Adrenal gland (tissue), 5 donors: ENCODE measurements around the gene GAS2.

Experiments
- CTCF ChIP-seq, 6 experiments: fragments of 450-650 bp in 4 of 6; fragments of 200-600 bp in 2 of 6; sonication (generic) in 1 of 6; IDR thresholded peaks; 1 replicate in 5 of 6; 2 replicates in 1 of 6; pipeline versions ENCODE4 v1.5.1 to v1.8.0; 2016 to 2021; ENCODE audit warnings: antibody characterized with exemption in 6 of 6, mild to moderate bottlenecking in 2 of 6, moderate library complexity in 1 of 6
- POLR2A ChIP-seq, 2 donors: fragments of 450-650 bp; IDR thresholded peaks; one replicate each; pipeline ENCODE4 v1.6.1; 2017; ENCODE audit warnings: antibody characterized with exemption in 2 of 2, mild to moderate bottlenecking in 2 of 2, moderate library complexity in 1 of 2
- donor health status: DM: no; HTN: no; CAD: no.

- TF ChIP-seq POLR2A (IDR thresholded peaks at IDR 0.05) (no peak), CTCF (IDR thresholded peaks at IDR 0.05) (no peak)
Measured at GRCh38 chr11:22795914-22796313, 129.5 kb downstream of the GAS2 start.
